Measurements from ENCODE around the gene TGFB2. TPM values are rescaled to one million over a fixed set of nuclear protein-coding genes. Genes with fewer than 3 reads are reported as not detected.

The TGFB2 gene
- total and polyA plus RNA-seq, 7 donors: 0.23 to 11.8 (median 6.3) TPM

- no peaks in the 10 kb centered on the region for H3K27me3 ChIP-seq
- peaks cover 0 to 25% (median 17%) of the 10 kb centered on the region in 4 donors for H3K4me1 ChIP-seq
- no peak overlapping the region for H3K27ac ChIP-seq
- WGBS, 2 donors: 70 to 83% methylated on average over 1 of the region's 1 CpG
- H3K4me3 ChIP-seq: no peak overlapping the region
- H3K36me3 ChIP-seq: peaks cover 0 to 4% (median 0%) of the 10 kb centered on the region in 4 donors
- intact Hi-C loops (cut with DNase I): no loop called here
- no peak for DNase-seq
- H3K9me3 ChIP-seq: no peaks in the 10 kb centered on the region
- TF ChIP-seq POLR2A (IDR thresholded peaks at IDR 0.05): no peak
- no peak for TF ChIP-seq POLR2AphosphoS5 (IDR thresholded peaks at IDR 0.05)
- no peak for TF ChIP-seq EP300 (IDR thresholded peaks at IDR 0.05)
- no peak for TF ChIP-seq CTCF (IDR thresholded peaks at IDR 0.05)
Observed at GRCh38 chr1:218431476-218431875, 86.3 kb downstream of the TGFB2 start.

- H3K4me3 ChIP-seq: no peak overlapping the region
- WGBS, 2 donors: 95 to 96% methylated on average over 2 of the region's 2 CpGs
- TF ChIP-seq POLR2AphosphoS5 (IDR thresholded peaks at IDR 0.05): peak in 3 of 4 donors; percentile 33 to 70 (median 63)
- TF ChIP-seq POLR2A (IDR thresholded peaks at IDR 0.05): no peak
- peak in 1 of 4 donors; percentile 26 for TF ChIP-seq EP300 (IDR thresholded peaks at IDR 0.05)
- DNase-seq: no peak
- no peaks in the 10 kb centered on the region for H3K27me3 ChIP-seq
- intact Hi-C loops (cut with DNase I): no loop called here
- H3K36me3 ChIP-seq: peaks cover 0 to 10% (median 0%) of the 10 kb centered on the region in 4 donors
- H3K9me3 ChIP-seq: no peaks in the 10 kb centered on the region
- peaks cover 0 to 25% (median 17%) of the 10 kb centered on the region in 4 donors for H3K4me1 ChIP-seq
- peak overlapping the region in 3 of 4 donors; percentile 12 to 56 (median 44) for H3K27ac ChIP-seq
Observed at GRCh38 chr1:218433744-218434143, 88.6 kb downstream of the TGFB2 start.

- Histone ChIP-seq H3K27ac (no peak overlapping the region), H3K9me3 (no peaks in the 10 kb centered on the region), H3K4me1 (peaks cover 0 to 38% (median 21%) of the 10 kb centered on the region in 4 donors), H3K27me3 (no peaks in the 10 kb centered on the region), H3K36me3 (peaks cover 0 to 10% (median 0%) of the 10 kb centered on the region in 4 donors), H3K4me3 (no peak overlapping the region)
- WGBS, 2 donors: 88 to 91% methylated on average over 5 of the region's 5 CpGs
- intact Hi-C loops (cut with DNase I): no loop called here
- no peak for DNase-seq
- TF ChIP-seq CTCF (IDR thresholded peaks at IDR 0.05) (no peak), POLR2A (IDR thresholded peaks at IDR 0.05) (no peak)
Observed at GRCh38 chr1:218435528-218435927, 90.4 kb downstream of the TGFB2 start.

GRCh38 chr1:218436346-218436745 lies 91.2 kb downstream of the TGFB2 start:
- TF ChIP-seq EP300 (IDR thresholded peaks at IDR 0.05): no peak
- TF ChIP-seq POLR2AphosphoS5 (IDR thresholded peaks at IDR 0.05): no peak
- TF ChIP-seq CTCF (IDR thresholded peaks at IDR 0.05): no peak
- TF ChIP-seq POLR2A (IDR thresholded peaks at IDR 0.05): no peak
- WGBS, 2 donors: 80 to 86% methylated on average over 1 of the region's 1 CpG
- Histone ChIP-seq H3K27ac (no peak overlapping the region), H3K4me3 (no peak overlapping the region), H3K27me3 (no peaks in the 10 kb centered on the region), H3K36me3 (peaks cover 0 to 10% (median 0%) of the 10 kb centered on the region in 4 donors), H3K4me1 (peaks cover 0 to 33% (median 18%) of the 10 kb centered on the region in 4 donors), H3K9me3 (no peaks in the 10 kb centered on the region)
- no peak for DNase-seq
- intact Hi-C loops (cut with DNase I): no loop called here

GRCh38 chr1:218436997-218437396 lies 91.9 kb downstream of the TGFB2 start:
- DNase-seq: no peak
- Histone ChIP-seq H3K27me3 (no peaks in the 10 kb centered on the region), H3K4me3 (no peak overlapping the region), H3K9me3 (no peaks in the 10 kb centered on the region), H3K4me1 (peaks cover 0 to 28% (median 17%) of the 10 kb centered on the region in 4 donors), H3K36me3 (peaks cover 0 to 10% (median 0%) of the 10 kb centered on the region in 4 donors), H3K27ac (no peak overlapping the region)
- 81 to 86% methylated on average over 1 of the region's 1 CpG for WGBS, 2 donors
- intact Hi-C loops (cut with DNase I): no loop called here
- TF ChIP-seq POLR2A (IDR thresholded peaks at IDR 0.05): no peak
- TF ChIP-seq EP300 (IDR thresholded peaks at IDR 0.05): no peak
- TF ChIP-seq CTCF (IDR thresholded peaks at IDR 0.05): no peak
- no peak for TF ChIP-seq POLR2AphosphoS5 (IDR thresholded peaks at IDR 0.05)

Data from sigmoid colon (tissue), 7 donors.